SK-N-MC (cell line): ENCODE data around the gene IL20.
A peak's percentile ranks its signal among the peaks of the same experiment; 100 is the strongest.

Source experiments
- DNase-seq: peaks from one replicate; pipeline ENCODE4 v3.0.0-alpha.2; 2011; ENCODE audit warnings: low read depth, low spot score
- H3K27ac ChIP-seq: fragments of 200-600 bp; sonication (generic); 2 replicates; pipeline ENCODE4 v1.5.1; 2016; ENCODE audit warnings: mixed run types
- H3K36me3 ChIP-seq: fragments of 200-600 bp; sonication (generic); 2 replicates; pipeline ENCODE4 v1.6.1; 2017; ENCODE audit warnings: antibody characterized with exemption, low read length, mixed read lengths; ENCODE audit not compliant: insufficient read depth
- H3K4me3 ChIP-seq: fragments of 200-600 bp; sonication (generic); 2 replicates; pipeline ENCODE4 v1.5.1; 2016
- H3K9ac ChIP-seq: fragments of 200-600 bp; sonication (generic); 2 replicates; pipeline ENCODE4 v1.8.0; 2017; ENCODE audit warnings: mixed run types, mixed read lengths; ENCODE audit not compliant: insufficient read length
- H3K9me3 ChIP-seq: fragments of 200-600 bp; sonication (generic); 2 replicates; pipeline ENCODE4 v1.6.1; 2017; ENCODE audit warnings: low read depth, mild to moderate bottlenecking, antibody characterized with exemption, low read length, moderate library complexity, mixed read lengths
- EZH2 ChIP-seq: fragments of 200-600 bp; sonication (generic); IDR thresholded peaks from one replicate; pipeline ENCODE4 v1.6.1; 2017; ENCODE audit warnings: antibody characterized with exemption
- FOXP2 ChIP-seq: optimal IDR thresholded peaks from 2 replicates; pipeline ENCODE3; 2011; ENCODE audit warnings: mild to moderate bottlenecking, moderate library complexity; ENCODE audit not compliant: insufficient read depth; ENCODE audit errors: extremely low read length, control extremely low read depth
- POLR2AphosphoS5 ChIP-seq: IDR thresholded peaks from 2 replicates; pipeline ENCODE4 v1.6.1; 2012; ENCODE audit warnings: mild to moderate bottlenecking, low read depth, low read length, borderline replicate concordance

IL20 gene

GRCh38 chr1:206878456-206878855, 13.0 kb downstream of the IL20 start:
- H3K9me3 ChIP-seq: no peaks in the 10 kb centered on the region
- TF ChIP-seq POLR2AphosphoS5 (no peak), EZH2 (no peak), FOXP2 (no peak)
- DNase-seq: no peak
- no peaks in the 10 kb centered on the region for H3K36me3 ChIP-seq
- no peak overlapping the region for H3K27ac ChIP-seq
- no peak overlapping the region for H3K9ac ChIP-seq
- H3K4me3 ChIP-seq: no peak overlapping the region

- Histone ChIP-seq H3K4me3 (no peak overlapping the region), H3K9me3 (no peaks in the 10 kb centered on the region), H3K9ac (no peak overlapping the region), H3K36me3 (no peaks in the 10 kb centered on the region), H3K27ac (no peak overlapping the region)
- no peak for TF ChIP-seq POLR2AphosphoS5
- no peak for TF ChIP-seq FOXP2
- no peak for TF ChIP-seq EZH2
- no peak for DNase-seq
These were observed 14.9 kb downstream of the IL20 start for GRCh38 chr1:206880314-206880713.

GRCh38 chr1:206882555-206882954, 17.1 kb downstream of the IL20 start:
- TF ChIP-seq EZH2 (no peak), FOXP2 (no peak), POLR2AphosphoS5 (no peak)
- Histone ChIP-seq H3K27ac (no peak overlapping the region), H3K36me3 (no peaks in the 10 kb centered on the region), H3K9me3 (no peaks in the 10 kb centered on the region), H3K9ac (no peak overlapping the region), H3K4me3 (no peak overlapping the region)
- no peak for DNase-seq

GRCh38 chr1:206883160-206883559, 17.7 kb downstream of the IL20 start:
- no peak overlapping the region for H3K27ac ChIP-seq
- no peaks in the 10 kb centered on the region for H3K9me3 ChIP-seq
- TF ChIP-seq POLR2AphosphoS5 (no peak), EZH2 (no peak), FOXP2 (no peak)
- peak; percentile 60 for DNase-seq
- no peak overlapping the region for H3K4me3 ChIP-seq
- no peak overlapping the region for H3K9ac ChIP-seq
- no peaks in the 10 kb centered on the region for H3K36me3 ChIP-seq

- Histone ChIP-seq H3K36me3 (no peaks in the 10 kb centered on the region), H3K9ac (no peak overlapping the region), H3K4me3 (no peak overlapping the region), H3K27ac (no peak overlapping the region), H3K9me3 (no peaks in the 10 kb centered on the region)
- no peak for DNase-seq
- no peak for TF ChIP-seq POLR2AphosphoS5
These were observed 18.5 kb downstream of the IL20 start for GRCh38 chr1:206883876-206884275.

- Histone ChIP-seq H3K9ac (no peak overlapping the region), H3K4me3 (no peak overlapping the region), H3K36me3 (no peaks in the 10 kb centered on the region), H3K9me3 (no peaks in the 10 kb centered on the region), H3K27ac (no peak overlapping the region)
- DNase-seq: no peak
- no peak for TF ChIP-seq FOXP2
- TF ChIP-seq POLR2AphosphoS5: no peak
- no peak for TF ChIP-seq EZH2
These were observed 20.1 kb downstream of the IL20 start for GRCh38 chr1:206885341-206886060.

GRCh38 chr1:206886831-206887230, 21.4 kb downstream of the IL20 start:
- Histone ChIP-seq H3K9me3 (no peaks in the 10 kb centered on the region), H3K4me3 (no peak overlapping the region), H3K36me3 (no peaks in the 10 kb centered on the region), H3K27ac (no peak overlapping the region), H3K9ac (no peak overlapping the region)
- TF ChIP-seq FOXP2 (no peak), POLR2AphosphoS5 (no peak), EZH2 (no peak)
- no peak for DNase-seq

- H3K4me3 ChIP-seq: no peak overlapping the region
- TF ChIP-seq FOXP2: no peak
- TF ChIP-seq POLR2AphosphoS5: no peak
- TF ChIP-seq EZH2: no peak
- DNase-seq: no peak
- no peak overlapping the region for H3K27ac ChIP-seq
- no peak overlapping the region for H3K9ac ChIP-seq
- no peaks in the 10 kb centered on the region for H3K9me3 ChIP-seq
- H3K36me3 ChIP-seq: no peaks in the 10 kb centered on the region
These were observed 22.3 kb downstream of the IL20 start for GRCh38 chr1:206887701-206888100.

GRCh38 chr1:206890125-206891060, 25.0 kb downstream of the IL20 start:
- no peak overlapping the region for H3K27ac ChIP-seq
- no peaks in the 10 kb centered on the region for H3K36me3 ChIP-seq
- TF ChIP-seq EZH2 (no peak), POLR2AphosphoS5 (no peak), FOXP2 (no peak)
- H3K4me3 ChIP-seq: no peak overlapping the region
- H3K9ac ChIP-seq: no peak overlapping the region
- no peak for DNase-seq
- H3K9me3 ChIP-seq: no peaks in the 10 kb centered on the region
